ENCODE results near the gene TPCN2.

TPCN2 gene

DNA sequence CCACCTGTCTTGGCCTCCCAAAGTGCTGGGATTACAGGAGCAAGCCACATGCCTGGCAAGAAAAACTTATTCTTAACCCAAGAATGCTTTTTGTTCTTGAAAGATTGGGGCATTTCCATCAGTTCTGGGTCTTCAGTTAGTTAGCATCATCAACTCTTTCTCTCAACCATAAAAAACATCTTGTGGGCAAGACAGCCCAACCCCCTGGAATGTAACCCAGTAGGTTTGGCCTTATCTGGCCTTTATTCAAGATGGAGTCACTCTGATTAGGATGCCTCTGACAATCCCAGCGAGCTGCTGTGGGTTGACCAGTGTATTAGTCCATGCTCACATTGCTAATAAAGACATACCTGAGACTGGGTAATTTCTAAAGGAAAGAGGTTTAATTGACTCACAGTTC, 9.2 kb upstream of the TPCN2 start:
- DNase-seq, result no peak

DNA sequence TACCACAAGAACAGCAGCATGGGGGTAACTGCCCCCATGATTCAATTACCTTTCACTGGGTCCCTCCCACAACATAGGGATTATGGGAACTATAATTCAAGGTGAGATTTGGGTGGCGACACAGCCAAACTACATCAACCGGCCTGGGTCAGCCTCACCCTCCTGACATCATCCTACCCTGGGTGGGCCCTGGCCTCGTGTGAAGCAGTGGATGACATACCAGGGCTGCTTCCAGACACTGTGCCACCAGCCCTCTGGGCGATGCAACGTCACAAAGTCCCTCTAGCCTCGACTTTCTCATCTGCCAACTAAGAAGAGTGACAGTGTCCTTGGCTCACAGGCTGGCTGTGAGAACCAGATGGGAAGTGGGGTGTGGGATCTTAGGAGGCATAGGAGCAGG, 8.7 kb upstream of the TPCN2 start:
- DNase-seq, result no peak

DNA sequence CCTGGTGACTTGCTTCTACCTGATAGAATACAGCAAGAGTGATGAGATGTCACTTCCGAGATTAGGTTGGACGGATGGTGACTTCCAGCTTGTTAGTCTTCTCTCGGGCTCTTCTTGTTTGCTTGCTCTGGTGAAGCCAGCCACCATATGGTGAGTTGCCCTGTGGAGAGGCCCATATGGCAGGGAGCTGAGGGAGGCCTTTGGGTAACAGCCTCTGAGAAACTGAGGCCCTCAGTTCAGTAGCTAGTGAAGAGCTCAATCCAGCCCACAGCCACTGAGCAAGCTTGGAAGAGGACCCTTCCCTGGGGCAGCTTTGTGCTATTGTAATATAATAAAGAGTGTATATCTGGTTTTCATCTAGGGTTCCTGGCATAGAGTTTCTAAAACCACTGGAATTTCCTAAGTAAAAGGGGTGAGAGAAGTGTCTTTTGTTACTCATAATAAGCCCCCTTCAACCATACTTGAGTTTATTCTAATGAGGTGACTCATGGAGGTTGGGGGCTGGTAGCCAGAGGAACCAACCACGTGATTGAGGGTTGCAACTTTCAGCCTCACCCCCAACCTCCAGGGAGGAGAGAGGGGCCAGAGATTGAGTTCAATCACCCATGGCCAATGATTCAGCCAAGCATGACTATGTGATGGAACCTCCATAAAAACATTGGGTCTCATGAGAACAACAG, 8.0 kb upstream of the TPCN2 start:
- DNase-seq, result no peak

DNA sequence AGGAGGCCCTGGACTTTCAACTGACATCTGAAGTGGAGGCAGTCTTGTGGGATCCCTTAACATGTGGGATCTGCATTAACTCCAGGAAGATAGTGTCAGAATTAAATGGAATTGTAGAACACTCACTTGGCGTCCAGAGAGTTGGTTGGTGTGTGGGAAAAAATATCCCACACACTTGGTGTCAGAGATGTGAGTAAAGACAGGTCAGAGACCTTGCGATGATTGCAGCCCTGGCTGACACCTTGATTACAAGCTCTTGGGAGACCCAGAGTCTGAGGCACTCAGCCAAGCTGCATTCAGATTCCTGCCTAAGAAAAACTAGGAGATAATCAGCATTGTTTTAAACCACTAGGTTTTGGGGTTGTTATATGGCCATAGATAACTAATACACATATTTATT, 7.2 kb upstream of the TPCN2 start:
- no peak for DNase-seq

DNA sequence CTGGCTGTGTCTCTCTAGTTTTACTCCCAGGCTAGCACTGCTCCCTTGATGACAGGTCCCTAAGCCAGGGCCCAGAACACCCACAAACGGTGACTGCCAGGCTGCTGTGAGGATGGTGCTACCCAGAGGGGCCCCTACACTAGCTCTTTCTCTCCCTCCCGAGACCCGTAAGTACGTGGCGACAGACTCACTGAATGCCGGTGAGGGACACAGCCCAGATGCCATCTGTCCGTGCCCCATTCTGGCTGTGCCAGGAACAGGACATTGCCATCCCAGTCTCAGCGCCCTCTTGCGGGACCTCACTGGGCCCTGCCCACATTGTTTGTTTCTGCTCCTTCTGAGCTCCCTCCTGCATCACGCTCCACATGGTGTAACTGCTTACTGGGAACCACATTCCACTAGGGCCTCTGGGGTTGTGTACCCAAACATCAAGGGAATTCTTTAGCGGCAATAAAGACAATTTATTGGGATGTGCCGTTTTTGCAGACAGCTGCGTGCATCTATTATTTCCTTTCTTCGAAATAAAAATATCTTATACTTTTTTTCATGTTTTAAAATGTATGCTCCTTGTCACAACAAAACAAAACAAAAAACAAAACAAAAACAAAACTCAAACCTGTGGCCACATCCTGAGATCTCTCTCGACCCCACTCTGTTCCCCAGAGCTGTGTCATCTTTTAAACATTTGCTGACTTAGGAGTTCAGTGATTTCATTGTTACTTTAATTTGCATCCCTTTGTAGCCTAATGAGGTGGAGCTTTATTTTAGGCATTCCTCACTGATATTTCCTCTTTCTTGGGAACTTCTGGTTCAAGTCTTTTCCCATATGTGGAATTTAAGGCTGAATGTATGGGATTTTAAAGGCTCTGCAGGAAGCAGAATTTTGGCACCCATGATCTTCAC, 4.4 kb upstream of the TPCN2 start:
- no peak for DNase-seq

DNA sequence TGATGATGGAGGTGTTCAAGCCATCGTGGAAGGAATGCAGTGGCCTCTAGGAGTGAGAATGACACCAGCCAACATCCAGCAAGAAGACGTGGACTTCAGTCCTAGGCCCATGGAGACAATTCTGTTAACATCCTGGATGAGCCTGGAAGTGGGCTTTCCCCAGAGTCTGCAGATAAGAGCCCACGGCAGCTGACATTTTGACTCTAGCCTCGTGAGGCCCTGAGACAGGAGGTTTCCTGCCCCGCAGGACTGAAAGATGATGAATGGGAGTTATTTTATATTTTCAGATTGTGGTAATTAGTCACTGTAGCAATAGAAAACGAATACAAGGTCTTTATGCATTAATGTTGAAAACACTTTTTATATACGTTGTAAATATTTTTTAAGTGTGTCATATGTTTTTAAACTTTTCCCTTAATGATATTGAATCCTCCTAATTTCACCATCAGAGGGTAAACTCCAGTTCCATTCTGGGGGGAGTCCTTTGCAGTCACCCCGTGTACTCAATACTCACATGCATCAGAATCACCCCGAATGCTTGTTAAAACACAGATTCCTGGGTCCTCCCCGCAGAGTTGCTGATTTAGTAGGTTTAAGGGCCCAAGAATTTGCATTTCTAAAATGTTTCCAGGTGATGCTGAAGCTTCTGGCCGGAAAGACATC, 570 bp upstream of the TPCN2 start:
- no peak for DNase-seq

DNA sequence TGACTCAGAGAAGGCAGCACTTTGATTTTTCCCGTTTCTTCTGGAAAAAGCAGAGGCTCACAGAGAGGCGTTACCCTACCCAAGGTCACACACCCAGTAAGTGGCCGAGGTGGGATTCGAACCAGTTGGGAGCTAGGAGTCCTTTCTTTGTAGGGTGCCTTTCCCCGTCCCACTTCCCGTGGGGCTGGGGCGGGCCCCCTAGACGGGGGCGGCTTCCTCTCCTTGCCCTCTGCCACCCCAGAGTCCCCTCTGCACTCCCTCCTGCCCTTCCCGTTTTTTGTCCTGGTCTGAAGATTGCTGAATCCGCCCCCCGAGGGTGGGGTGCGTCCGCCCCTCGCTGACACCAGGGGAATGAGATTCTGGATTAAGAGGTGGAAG, 747 bp downstream of the TPCN2 start:
- no peak for DNase-seq

DNA sequence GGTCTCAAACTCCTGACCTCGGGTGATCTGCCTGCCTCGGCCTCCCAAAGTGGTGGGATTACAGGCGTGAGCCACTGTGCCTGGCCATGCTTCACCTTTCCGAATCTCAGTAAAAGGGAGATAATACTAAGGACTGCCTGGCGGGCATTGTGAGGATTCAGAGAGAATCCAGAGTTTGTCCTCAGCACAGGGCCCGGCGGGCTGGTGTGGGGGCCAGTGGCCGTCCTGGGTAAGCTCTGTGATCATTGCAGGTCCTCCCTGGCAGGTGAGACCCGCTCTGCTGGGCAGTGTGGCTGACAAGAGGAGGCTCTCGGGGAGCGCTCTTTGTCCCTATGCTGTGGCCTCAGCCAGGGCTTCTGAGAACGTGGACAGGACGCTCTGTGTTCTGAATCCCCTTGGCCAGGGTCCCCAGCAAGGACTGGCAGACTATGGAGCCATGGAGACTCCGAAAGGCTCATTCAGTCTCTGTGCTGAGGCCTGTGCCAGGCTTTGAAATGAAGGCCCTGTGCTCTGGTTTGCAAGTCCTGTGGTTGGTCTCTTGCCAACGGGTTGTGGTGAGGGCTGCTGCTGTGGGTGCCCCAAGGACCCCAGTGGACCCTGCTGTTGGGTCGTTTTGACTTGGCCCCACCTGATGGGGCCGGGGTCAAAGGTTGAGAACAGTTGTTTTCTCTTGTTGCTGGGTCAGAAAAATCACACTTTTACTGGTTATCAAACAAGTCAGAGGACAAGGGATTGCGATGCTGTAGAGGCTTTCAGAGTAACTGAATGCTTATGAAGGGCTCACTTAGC, 2.1 kb downstream of the TPCN2 start:
- no peak for DNase-seq

DNA sequence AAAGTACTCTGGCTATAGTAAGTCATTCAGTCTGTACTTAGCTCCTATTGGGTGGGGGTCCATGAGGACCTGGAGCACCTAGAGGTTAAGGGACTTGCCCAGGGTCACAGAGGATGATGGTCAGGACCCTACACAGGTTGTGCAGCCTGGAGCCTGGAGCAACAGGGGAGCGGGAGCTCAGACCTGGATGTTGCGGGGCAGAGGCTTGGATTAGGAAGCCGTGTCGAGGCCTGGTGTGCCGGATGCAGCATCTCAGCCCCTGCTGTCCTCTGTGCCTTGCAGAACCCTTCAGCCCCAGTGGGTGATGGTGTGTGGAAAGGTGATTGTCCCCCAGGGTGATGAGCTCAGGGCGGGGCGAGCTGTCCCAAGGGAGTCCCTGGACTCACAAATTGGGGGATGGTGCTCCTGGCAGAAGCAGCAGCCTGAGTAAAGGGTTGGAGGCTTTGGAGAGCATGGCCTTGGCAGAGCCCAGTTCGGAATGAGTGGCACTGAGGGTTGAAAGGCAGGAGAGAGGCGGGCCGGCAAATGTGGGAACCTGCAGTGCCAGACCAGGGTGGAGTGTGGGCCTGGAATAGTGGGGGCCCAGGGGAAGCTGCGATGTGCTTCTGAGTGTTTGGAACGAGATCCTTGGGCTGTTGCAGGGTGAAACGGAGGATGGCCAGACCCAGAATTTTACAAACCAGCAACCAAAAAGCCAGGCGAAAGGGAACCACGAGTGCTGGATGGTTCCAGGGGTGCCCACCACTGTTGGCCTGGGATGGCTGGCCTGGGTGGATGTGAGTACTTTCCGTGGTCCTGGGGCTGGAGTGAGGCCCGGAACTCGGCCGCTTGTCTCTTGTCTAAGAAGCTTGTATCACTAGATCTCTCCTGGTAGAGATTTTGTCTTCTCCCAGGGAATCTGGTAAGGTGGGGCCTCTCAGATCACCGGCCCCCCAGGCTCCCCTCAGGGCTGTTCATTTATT, 2.9 kb downstream of the TPCN2 start:
- no peak for DNase-seq

DNA sequence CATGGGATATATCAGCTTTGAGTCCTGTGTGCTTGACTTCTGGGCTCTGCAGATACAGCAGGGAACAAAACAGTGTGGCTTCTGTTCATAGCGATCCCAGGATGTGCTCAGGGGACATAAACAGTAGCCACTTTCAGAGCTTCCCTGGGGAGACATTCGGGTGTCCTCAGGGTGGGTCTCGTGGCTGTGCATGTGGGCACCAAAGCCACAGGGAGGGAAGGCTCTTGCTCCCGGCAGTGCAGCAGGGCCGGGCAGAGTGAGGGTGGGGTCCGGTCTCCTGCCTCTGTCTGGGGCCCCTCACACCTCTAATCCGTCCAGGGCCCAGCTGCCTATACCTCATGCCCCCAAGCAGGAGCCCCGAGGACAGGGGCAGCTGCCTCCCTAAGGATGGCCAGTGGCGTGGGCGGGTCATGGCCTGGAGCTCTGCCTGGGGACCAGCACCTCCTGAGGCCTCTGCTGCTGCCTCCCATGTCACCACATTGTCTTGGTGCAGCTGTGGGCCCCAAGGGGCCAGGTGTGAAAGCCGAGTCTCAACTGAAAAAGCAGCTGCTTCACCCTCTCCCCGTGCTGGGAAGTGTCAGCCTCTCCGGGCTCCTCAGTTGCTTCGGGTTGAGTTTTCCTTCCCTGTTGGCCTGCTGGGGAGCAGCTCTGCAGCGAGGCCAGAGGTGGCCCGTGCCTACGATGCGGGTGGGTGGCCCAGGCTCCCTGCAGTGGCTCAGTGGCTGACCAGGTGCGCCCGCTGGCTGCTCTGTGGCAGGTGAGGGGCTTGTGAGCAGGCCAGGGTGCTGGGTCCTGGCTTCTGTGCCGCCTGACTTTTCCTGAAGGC, 3.8 kb downstream of the TPCN2 start:
- no peak for DNase-seq

DNA sequence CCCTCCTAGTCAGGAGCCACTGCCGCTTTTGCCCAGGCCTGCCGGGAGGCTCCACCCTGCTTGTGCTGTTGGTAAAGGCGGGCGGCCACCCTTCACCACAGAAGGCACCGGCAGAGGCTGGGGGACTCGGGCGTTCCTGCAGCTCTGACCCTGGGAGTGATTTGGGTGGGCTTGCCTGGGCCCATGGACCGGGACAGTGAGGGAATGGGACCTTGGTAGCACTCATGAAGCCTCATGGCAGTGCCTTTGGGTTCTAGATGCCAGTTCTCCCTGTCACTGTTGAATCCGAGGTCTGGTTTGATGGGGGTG, 4.4 kb downstream of the TPCN2 start:
- no peak for DNase-seq

DNA sequence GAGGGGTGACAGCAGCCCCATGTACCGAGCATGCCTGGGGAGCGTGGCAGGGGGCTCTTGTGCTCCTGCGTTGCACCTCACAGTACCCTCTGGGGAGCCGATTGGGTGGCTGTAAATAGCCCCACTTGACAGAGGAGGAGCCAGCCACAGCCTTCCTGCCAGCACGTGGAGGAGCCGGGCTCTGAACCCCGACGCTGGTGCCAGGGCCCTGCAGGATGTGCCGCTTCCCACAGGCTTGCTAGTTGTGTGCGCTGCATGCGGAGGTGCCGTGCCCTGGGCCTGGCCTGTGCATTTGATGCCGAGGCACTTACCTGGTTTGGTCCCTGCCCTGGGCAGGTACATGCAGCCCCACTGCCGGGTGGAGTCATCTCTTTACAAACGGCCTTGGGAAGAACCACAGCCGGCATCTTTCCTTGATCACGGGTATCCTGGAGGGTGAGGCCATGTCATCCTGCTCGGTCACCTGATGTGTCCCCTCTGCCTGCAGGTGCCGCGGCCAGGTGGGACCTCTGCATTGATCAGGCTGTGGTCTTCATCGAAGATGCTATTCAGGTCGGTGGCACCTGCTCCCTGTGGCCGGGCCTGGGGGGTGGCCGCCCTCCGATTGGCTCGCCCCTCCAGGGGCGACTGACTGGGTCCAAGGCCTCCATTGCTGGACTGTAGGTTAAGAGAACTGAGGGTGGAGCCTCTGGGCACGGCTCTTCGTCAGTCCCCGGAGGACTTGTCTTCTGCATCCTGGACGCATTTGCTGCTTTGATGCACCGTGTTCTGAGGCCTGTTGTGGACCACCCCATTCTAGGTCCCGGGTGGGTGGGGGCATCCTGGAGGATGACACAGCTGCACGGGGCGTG, 5.0 kb downstream of the TPCN2 start:
- DNase-seq, result no peak

DNA sequence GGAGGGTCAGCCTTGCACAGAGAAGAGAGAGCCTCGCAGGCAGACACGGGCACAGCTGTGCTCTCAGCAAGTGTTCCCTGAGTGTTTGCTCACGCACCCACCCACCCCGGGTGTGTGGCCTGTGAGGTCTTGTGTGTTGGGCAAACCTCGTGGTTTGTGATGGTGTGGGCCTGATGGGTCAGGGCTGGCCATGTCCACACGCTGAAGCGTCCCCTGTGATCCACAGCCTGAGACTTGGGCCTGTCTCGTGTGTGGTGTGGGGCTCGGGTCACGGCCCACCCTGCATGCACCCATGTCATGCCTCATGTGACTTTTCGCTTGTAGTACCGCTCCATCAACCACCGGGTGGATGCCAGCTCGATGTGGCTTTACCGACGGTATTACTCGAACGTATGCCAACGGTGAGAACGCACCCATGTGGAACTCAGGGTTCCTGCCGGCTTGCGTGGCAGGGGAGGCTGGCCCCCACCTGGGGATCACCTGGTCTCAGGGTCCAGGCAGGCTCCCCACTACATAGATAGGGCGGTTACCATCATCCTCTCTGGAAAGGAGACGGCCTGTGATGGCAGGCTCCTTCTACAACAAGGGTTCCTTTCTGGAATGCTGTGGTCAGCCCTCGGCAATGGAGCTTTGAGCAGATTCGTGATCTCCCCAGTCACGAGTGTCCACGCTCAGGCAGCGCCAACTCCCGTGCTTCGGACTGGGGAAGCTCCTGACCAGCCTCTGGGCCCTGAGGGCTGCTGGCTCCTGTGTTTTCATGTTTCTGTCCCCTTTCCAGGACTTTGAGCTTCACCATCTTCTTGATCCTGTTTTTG, 5.9 kb downstream of the TPCN2 start:
- no peak for DNase-seq

DNA sequence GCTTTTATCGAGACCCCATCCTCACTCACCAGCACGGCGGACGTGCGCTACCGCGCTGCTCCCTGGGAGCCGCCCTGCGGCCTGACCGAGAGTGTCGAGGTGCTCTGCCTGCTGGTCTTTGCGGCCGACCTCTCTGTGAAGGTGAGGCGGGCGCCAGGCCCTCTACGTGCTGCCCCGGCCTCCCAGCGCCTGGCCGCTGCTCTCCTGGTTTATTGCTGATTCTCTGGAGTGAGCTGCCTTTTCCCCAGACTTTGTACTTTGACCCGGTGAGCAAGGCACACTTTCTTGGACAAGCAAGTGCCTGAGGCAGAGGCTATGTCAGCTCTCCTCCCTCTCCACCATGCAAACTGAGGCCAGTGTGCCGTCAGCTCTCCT, 6.5 kb downstream of the TPCN2 start:
- no peak for DNase-seq

DNA sequence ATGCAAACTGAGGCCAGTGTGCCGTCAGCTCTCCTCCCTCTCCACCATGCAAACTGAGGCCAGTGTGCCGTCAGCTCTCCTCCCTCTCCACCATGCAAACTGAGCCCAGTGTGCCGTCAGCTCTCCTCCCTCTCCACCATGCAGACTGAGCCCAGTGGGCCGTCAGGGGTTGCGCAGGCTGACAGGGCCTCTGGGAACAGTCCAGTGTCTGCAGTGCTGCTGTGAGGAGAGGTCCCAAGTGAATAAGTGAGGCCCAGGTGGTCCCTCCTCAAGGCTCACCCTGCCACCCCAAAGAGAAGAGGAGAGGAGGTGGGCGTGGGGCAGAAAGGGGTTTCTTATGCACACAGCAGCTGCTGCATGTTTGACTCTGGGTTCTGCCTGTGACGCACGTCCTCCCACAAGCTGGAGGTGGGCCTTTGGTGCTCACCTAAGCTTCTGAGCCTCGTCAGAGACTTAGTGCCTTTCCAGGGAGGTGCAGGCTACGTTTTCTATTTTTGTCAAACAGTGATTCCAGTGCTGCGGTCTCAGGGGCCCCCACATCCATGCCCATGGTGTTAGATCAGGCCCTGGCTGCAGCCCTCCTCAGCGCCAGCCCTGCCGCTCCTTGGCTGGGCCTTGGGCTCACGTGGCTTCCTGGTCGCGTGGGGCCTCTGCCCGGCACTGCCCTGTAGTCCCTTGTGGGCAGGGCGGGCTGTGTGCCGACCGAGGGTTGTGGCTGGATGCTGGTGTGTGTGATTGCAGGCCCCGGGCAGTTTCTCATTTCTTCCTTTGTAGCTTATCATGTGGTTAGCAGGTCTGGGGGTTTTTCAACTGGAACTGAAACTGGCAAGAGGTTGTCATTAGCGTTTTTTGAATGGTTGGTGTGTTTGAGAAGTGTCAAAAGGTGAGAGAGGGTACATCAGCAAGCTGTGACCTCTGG, 7.1 kb downstream of the TPCN2 start:
- no peak for DNase-seq

DNA sequence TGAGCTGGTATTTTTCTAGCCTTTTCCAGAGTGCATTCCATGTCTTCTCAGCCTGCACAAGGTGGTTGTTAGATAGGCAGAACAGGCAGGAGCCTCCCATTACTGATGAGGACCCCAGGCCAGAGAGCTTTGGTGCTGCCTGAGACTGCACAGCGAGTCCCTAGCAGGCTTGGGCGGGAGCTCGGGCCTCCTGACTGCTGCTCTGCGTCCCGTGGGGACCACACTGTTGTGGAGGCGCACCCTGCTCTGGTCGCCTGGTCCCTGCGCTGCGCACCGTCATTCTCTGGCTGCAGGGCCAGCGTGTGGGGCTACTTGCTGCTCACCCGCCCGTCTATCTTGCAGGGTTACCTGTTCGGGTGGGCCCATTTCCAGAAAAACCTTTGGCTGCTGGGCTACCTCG, 8.5 kb downstream of the TPCN2 start:
- DNase-seq, result no peak

DNA sequence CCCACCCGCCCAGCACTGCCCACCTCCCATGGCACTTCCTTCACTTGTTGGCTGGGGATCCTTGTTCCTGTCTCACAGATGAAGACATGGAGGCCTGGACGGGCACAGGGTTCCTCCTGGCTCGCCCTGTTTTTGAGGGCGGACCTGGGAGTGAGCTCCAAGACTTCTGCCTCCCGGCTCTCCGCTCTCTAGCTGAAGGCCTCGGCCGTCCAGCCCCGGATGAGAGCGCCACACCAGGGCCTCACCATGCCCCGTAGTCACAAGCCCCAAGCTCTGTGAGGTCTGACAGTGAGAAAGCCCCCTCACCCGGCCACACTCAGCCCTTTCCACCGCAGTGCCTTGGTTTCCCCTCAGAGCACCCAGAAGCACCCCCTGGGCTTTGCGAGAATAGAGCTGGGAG, 9.1 kb downstream of the TPCN2 start:
- no peak for DNase-seq
